Omental fat pad (tissue), 4 donors: ENCODE data around the gene SYCP1. TPM values are rescaled to one million over a fixed set of nuclear protein-coding genes. Genes with fewer than 3 reads are reported as not detected.

Experiments used
- ATAC-seq: fragments of 150-250 bp; one replicate; pipeline ENCODE4 v1.9.1; 2016; ENCODE audit warnings: mild to moderate bottlenecking, moderate library complexity; ENCODE audit not compliant: low FRiP score
- DNase-seq: peaks from one replicate; pipeline ENCODE4 v3.0.0-alpha.2; 2019; ENCODE audit warnings: low spot score
- total RNA-seq, 4 donors: library from RNA; depleted of rRNA; stranded (reverse); fragments of >200 nt; gene quantifications; one replicate each; pipeline ENCODE4 v1.1.0, GENCODE V29; 2016
- TF ChIP-seq, protein P1 (sequence below), 3 donors: fragments of 450-650 bp; IDR thresholded peaks; one replicate each; pipeline ENCODE4 v1.5.1; 2016 to 2017; ENCODE audit warnings: antibody characterized with exemption in 3 of 3, mild to moderate bottlenecking in 3 of 3, moderate library complexity in 2 of 3

Gene SYCP1
- total RNA-seq, 4 donors from 2014 or later, result 0.38 to 0.56 TPM; not detected in 2

DNA sequence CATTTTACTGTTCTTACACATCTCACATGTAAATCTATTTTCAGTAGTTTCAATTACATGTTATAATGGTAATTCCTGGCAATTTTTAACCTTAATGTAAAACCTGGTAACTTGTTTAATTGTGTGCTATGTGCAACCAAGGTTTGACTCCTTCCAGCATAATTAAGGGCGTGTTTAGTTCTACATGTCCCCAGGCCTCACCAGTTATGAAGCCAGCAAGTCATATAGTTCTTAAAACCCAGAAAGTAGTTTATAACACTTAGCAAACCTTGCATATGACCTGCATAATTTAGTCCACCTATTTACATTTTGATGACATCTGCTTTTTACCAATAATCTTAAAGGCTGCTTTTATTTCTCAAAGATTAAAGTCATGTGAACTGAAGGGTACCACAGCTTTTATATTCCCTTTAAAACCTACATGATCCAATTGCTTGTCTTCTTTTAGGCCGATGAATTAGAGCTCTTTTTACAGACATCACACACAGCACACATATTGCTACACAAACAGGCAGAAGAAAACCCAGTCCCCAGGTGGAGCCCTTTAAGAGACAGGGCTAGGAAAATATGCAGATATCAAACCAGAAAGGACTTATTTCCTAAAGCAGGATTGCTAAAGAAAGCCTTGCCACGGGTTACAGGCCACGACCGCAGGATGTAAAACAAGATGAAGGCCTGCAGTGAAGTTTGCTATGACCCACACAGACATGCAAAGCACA lies 23.2 kb upstream of the SYCP1 start:
- DNase-seq (no peak), ATAC-seq (no peak)
- TF ChIP-seq, protein P1, sequence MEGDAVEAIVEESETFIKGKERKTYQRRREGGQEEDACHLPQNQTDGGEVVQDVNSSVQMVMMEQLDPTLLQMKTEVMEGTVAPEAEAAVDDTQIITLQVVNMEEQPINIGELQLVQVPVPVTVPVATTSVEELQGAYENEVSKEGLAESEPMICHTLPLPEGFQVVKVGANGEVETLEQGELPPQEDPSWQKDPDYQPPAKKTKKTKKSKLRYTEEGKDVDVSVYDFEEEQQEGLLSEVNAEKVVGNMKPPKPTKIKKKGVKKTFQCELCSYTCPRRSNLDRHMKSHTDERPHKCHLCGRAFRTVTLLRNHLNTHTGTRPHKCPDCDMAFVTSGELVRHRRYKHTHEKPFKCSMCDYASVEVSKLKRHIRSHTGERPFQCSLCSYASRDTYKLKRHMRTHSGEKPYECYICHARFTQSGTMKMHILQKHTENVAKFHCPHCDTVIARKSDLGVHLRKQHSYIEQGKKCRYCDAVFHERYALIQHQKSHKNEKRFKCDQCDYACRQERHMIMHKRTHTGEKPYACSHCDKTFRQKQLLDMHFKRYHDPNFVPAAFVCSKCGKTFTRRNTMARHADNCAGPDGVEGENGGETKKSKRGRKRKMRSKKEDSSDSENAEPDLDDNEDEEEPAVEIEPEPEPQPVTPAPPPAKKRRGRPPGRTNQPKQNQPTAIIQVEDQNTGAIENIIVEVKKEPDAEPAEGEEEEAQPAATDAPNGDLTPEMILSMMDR (IDR thresholded peaks at IDR 0.05), result no peak

DNA sequence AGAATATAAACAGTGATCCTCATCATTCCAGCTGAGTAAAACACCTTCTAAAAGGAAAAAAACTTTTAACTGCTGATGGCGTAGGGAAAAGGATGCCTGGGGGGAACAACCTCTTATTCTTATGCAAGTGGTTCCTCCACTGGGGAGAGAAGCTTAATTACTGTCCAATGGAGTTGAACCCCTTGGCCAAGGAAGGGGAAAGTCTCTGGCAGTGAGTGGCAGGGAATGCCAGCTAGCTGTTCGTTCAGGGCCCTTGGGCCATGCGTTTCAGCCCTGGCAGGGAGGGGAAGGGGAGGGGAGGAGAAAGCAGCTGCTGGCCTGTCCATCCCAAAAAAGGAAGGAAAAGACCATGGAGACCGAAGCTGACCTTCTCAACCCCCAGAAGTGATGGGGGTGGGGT lies 22.6 kb upstream of the SYCP1 start:
- no peak for ATAC-seq
- no peak for DNase-seq
- TF ChIP-seq, protein P1 (IDR thresholded peaks at IDR 0.05), result no peak

DNA sequence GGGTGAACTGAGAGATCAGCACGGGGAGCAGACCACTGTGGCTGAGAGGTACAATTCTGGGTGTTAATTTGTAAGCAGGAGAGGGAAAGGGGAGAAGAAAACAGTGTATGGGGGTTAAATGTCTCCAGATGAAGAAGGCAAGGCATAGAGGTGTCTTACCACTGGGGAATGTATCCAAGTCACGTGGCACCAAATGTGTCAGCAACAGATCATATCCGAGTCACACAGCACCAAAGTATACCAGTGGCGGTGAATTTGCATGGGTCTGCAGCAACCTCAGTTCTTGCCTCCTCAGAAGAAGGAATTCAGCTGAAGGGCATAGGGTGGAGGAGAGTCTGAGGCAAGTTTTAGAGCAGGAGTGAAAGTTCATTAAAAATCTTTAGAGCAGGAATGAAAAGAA lies 21.2 kb upstream of the SYCP1 start:
- TF ChIP-seq, protein P1 (IDR thresholded peaks at IDR 0.05), result no peak
- ATAC-seq, result no peak
- DNase-seq, result no peak

DNA sequence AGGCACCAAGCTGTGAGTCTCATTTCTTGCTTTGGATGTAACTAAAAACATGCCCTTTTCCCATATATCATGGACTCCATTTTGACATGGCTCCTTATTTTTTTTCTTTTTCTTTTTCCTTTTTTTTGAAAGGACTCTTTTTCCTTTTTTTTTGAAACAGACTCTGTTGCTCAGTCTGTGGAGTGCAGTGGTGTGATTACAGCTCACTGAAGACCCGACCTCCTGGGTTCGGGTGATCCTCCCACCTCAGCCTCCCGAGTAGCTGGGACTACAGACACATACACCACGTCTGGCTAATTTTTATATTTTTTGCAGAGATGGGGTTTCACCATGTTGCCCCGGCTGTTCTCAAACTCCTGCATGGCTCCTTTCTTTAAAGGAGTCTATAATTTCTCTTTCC lies 10.4 kb upstream of the SYCP1 start:
- TF ChIP-seq, protein P1 (IDR thresholded peaks at IDR 0.05), result no peak
- DNase-seq (no peak), ATAC-seq (no peak)

DNA sequence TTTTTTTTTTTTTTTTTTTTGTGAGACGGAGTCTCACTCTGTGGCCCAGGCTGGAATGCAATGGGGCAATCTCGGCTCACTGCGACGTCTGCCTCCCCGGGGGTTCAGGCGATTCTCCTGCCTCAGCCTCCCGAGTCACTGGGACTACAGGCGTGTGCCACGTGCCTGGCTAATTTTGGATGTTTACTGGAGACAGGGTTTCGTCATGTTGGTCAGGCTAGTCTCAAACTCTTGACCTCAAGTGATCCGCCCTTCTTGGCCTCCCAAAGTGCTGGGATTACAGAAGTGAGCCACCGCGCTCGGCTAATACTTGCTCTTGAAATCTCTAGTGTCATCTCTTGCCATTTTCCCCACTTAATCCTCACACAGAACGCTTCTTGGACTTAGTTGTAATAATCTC lies 1.1 kb upstream of the SYCP1 start:
- ATAC-seq, result no peak
- no peak for DNase-seq
- TF ChIP-seq, protein P1 (IDR thresholded peaks at IDR 0.05), result no peak

DNA sequence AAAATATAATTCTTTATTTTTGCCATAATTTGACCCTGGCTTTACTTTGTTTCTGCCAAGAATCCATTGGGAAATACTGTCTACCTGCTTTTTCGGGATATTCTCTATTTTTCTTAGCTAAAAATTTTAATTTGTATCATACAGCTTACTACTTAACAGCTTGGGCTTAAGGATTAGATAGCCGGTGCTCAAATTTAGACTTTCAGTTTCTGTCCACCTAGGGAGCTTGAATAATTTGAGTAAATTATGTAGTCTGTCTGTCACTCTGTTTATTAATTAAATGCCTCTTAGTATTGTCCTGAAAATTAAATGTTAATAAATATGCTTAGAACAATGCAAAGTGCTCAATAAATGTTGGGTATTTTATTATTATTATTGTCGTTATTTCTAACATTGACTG lies 6.7 kb downstream of the SYCP1 start:
- no peak for ATAC-seq
- TF ChIP-seq, protein P1 (IDR thresholded peaks at IDR 0.05), result no peak
- DNase-seq, result no peak

DNA sequence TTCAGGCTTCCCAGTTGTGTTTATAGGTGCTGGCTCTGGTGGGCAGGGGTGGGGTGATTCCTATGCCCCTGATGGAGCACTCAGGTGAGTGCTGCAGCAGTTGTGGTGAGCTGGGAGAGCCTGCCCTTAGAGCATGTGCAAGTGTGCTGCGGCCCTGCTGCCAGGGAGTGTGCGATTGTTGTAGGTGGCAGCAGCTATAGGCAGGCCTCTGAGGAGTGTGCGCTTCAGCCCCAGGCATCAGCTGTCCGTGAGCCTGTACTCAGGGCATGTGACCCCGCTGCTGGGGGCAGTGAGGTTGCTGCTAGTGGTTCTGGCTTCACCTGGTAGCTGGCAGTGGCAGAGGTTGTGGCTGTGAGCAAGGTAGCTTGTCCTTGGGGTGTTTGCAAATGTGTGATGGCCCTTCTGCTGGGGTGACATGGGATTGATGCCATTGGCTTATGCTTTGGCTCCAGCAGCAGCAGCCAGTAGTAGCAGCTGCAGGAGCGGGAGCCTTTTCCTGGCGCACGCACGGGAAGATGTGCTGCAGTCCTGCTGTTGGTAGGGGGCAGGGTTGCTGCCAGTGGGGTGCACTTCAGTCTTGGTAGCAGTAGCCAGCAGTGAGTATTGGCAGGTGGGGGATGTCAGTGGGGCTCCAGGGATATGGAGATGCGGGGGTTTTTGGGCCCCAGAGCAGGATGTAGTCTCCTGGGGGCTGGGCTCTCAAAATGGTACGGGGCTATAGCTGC lies 37.7 kb downstream of the SYCP1 start:
- ATAC-seq (no peak), DNase-seq (no peak)
- TF ChIP-seq, protein P1 (IDR thresholded peaks at IDR 0.05), result no peak
